ENCODE measurements around the gene LRRC4B. TPM values are rescaled to one million over a fixed set of nuclear protein-coding genes. Genes with fewer than 3 reads are reported as not detected.

LRRC4B gene
- total and polyA plus RNA-seq, 2 donors from 2014 or later, result 1.2 to 2.6 TPM

DNA sequence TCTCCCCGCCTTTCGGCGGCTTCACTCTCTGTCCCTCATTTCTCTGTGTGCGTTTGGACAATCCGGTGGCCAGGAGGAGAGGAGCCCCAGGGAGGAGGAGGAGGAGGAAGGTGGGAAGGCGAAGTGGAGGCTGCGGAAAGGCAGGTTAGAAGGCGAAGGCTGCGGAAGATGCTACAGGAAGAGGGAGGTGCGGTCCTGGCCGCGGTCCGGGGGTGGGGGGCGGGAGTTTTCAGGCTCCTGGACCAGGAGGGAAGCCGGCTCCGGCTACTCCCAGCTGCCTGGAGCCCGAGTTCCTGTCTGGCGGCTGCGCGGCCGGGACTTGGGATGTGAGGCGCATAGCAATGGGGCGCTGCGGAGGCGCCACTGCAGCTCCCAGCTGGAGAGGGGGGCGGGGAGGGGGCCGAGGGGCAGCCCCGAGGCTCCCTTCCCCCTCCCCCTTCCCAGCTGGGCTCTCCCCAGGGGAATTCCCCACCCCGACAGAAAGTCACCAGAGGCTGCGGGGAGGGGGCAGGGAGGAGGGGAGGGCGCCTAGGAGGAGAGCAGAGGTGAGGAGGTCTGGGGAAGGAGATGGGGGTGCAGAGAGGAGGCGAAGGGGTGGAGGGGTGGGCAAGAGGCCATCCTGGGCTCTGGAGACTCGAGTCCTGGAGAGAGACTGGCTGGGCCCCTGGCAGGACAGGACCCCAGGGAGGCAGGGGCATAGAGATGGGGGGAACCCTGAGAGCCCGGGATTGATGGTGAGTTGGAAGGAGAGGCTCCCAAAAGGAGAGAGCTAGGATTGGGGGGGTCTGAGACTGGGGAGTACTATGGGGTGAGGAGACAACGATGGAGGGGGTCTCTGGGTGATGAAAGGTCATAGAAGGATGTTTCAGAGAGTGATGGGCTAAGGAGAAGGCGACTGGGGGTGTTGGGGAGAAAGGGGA is 2.0 kb downstream of the LRRC4B start:
- TF ChIP-seq, protein P1, sequence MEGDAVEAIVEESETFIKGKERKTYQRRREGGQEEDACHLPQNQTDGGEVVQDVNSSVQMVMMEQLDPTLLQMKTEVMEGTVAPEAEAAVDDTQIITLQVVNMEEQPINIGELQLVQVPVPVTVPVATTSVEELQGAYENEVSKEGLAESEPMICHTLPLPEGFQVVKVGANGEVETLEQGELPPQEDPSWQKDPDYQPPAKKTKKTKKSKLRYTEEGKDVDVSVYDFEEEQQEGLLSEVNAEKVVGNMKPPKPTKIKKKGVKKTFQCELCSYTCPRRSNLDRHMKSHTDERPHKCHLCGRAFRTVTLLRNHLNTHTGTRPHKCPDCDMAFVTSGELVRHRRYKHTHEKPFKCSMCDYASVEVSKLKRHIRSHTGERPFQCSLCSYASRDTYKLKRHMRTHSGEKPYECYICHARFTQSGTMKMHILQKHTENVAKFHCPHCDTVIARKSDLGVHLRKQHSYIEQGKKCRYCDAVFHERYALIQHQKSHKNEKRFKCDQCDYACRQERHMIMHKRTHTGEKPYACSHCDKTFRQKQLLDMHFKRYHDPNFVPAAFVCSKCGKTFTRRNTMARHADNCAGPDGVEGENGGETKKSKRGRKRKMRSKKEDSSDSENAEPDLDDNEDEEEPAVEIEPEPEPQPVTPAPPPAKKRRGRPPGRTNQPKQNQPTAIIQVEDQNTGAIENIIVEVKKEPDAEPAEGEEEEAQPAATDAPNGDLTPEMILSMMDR (IDR thresholded peaks at IDR 0.05; ENCODE audit: borderline replicate concordance, extremely low read depth, insufficient read depth), result no peak
- Histone ChIP-seq H3K27ac (ENCODE audit: low read depth in 2 of 2, low read length in 2 of 2) (no peak overlapping the region), H3K9ac (ENCODE audit: low read length in 3 of 3) (no peak overlapping the region), H3K9me3 (ENCODE audit: control insufficient read depth in 2 of 3, insufficient read depth in 1 of 3, low read length in 3 of 3) (no peaks in the 10 kb centered on the region), H3K4me3 (ENCODE audit: low read length in 3 of 3) (no peak overlapping the region), H3K36me3 (ENCODE audit: control insufficient read depth in 2 of 3, insufficient read depth in 3 of 3, low read length in 3 of 3) (no peaks in the 10 kb centered on the region), H3K4me1 (ENCODE audit: control insufficient read depth in 2 of 3, insufficient read depth in 2 of 3, low read depth in 1 of 3, low read length in 3 of 3) (no peaks in the 10 kb centered on the region), H3K27me3 (ENCODE audit: control insufficient read depth, insufficient read depth, low read length) (no peaks in the 10 kb centered on the region)
- DNase-seq (peak in 4 of 5 donors; percentile 52 to 79 (median 68)), FAIRE-seq (no peak)
- intact Hi-C loops (cut with DNase I), result no loop called here

DNA sequence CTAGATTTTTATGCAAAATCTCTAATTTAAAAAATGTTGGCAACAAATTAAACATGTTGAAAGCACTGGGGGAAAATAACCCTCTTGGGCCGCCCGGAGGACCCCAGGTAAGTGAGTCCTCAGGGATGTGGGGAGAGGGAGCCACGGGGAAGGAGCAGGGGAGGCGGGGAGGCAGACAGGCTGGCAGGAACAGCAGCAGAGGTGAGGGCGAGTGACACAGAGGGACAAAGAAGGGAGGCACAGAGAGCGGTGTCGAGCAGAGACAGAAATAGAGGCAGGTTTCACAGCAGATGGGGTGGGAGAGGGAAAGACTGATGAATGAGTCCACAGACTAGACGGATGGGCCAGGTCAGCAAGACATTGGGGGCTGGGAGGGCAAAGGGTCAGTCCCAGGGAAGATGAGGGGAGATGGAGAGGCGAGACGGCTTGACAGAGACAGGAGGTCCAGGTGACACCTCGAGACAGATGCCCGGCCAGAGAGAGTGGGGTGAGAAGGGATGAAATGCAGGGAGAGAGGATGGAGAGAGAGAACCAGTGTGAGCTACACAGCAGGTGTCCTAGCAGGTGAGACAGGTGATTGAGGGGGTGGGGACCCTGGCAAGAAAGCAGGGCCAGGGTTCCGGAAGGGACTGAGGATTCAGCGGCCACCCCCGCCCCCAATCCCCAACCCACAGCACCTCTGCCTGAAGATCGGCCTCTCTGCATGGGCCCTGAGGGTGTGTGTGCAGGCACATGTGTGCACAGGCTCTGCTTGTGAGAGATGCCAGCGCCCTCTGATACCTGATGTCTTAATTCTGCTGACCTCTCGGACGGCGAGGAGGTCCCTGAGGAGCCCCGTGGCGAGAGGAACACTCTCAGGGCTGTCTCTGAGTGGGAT is 3.8 kb downstream of the LRRC4B start:
- intact Hi-C loops (cut with DNase I), result no loop called here
- FAIRE-seq, result no peak
- H3K9ac ChIP-seq (ENCODE audit: low read length in 3 of 3), result no peak overlapping the region
- no peak overlapping the region for H3K27ac ChIP-seq (ENCODE audit: low read depth in 2 of 2, low read length in 2 of 2)
- no peaks in the 10 kb centered on the region for H3K4me1 ChIP-seq (ENCODE audit: control insufficient read depth in 2 of 3, insufficient read depth in 2 of 3, low read depth in 1 of 3, low read length in 3 of 3)
- no peak overlapping the region for H3K4me3 ChIP-seq (ENCODE audit: low read length in 3 of 3)
- DNase-seq, result no peak
- no peaks in the 10 kb centered on the region for H3K9me3 ChIP-seq (ENCODE audit: control insufficient read depth in 2 of 3, insufficient read depth in 1 of 3, low read length in 3 of 3)
- H3K27me3 ChIP-seq (ENCODE audit: control insufficient read depth, insufficient read depth, low read length), result no peaks in the 10 kb centered on the region
- TF ChIP-seq, protein P1 (IDR thresholded peaks at IDR 0.05; ENCODE audit: borderline replicate concordance, extremely low read depth, insufficient read depth), result no peak
- no peaks in the 10 kb centered on the region for H3K36me3 ChIP-seq (ENCODE audit: control insufficient read depth in 2 of 3, insufficient read depth in 3 of 3, low read length in 3 of 3)

DNA sequence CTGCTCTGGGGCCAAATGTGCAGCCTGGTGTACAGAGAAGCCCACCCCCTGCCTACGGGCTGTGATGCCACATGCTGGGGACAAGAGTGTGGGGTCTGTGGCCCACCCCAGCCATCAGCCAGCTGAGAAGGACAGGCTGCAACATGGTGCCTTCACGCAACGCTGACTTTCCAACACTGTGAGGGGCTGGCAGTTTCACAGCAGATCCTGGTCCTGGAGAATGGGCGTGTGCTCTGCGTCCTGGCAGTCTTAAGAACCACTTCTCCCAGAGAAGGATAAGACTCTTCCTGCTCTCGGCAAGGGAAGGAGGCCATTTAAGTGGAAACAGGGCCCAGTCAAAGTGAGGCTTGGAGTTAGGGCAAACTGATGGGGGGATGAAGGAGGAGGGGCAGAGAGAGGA is 4.6 kb downstream of the LRRC4B start:
- H3K27me3 ChIP-seq (ENCODE audit: control insufficient read depth, insufficient read depth, low read length), result no peaks in the 10 kb centered on the region
- intact Hi-C loops (cut with DNase I), result no loop called here
- H3K9ac ChIP-seq (ENCODE audit: low read length in 3 of 3), result no peak overlapping the region
- TF ChIP-seq, protein P1 (IDR thresholded peaks at IDR 0.05; ENCODE audit: borderline replicate concordance, extremely low read depth, insufficient read depth), result no peak
- FAIRE-seq (no peak), DNase-seq (no peak)
- no peaks in the 10 kb centered on the region for H3K36me3 ChIP-seq (ENCODE audit: control insufficient read depth in 2 of 3, insufficient read depth in 3 of 3, low read length in 3 of 3)
- no peaks in the 10 kb centered on the region for H3K4me1 ChIP-seq (ENCODE audit: control insufficient read depth in 2 of 3, insufficient read depth in 2 of 3, low read depth in 1 of 3, low read length in 3 of 3)
- no peaks in the 10 kb centered on the region for H3K9me3 ChIP-seq (ENCODE audit: control insufficient read depth in 2 of 3, insufficient read depth in 1 of 3, low read length in 3 of 3)
- H3K4me3 ChIP-seq (ENCODE audit: low read length in 3 of 3), result no peak overlapping the region
- no peak overlapping the region for H3K27ac ChIP-seq (ENCODE audit: low read depth in 2 of 2, low read length in 2 of 2)
